ENCODE results near the gene ORAI3.

The ORAI3 gene

GRCh38 chr16:30979170-30980022 lies 30.5 kb downstream of the ORAI3 start:
- DNase-seq (ENCODE audit: low read depth): no peak
- TF ChIP-seq CTCF (conservative IDR thresholded peaks at IDR 0.05; ENCODE audit: control insufficient read depth, insufficient read depth, low read depth, low read length): no peak
- H3K4me3 ChIP-seq (ENCODE audit: control insufficient read depth, low read depth, low read length): no peak overlapping the region

GRCh38 chr16:30980023-30980371 lies 31.1 kb downstream of the ORAI3 start:
- H3K4me3 ChIP-seq (ENCODE audit: control insufficient read depth, low read depth, low read length): no peak overlapping the region
- no peak for TF ChIP-seq CTCF (conservative IDR thresholded peaks at IDR 0.05; ENCODE audit: control insufficient read depth, insufficient read depth, low read depth, low read length)
- DNase-seq (ENCODE audit: low read depth): no peak

GRCh38 chr16:30980434-30980833 lies 31.6 kb downstream of the ORAI3 start:
- no peak for DNase-seq (ENCODE audit: low read depth)
- H3K4me3 ChIP-seq (ENCODE audit: control insufficient read depth, low read depth, low read length): no peak overlapping the region
- no peak for TF ChIP-seq CTCF (conservative IDR thresholded peaks at IDR 0.05; ENCODE audit: control insufficient read depth, insufficient read depth, low read depth, low read length)

- TF ChIP-seq CTCF (conservative IDR thresholded peaks at IDR 0.05; ENCODE audit: control insufficient read depth, insufficient read depth, low read depth, low read length): no peak
- no peak for DNase-seq (ENCODE audit: low read depth)
- H3K4me3 ChIP-seq (ENCODE audit: control insufficient read depth, low read depth, low read length): no peak overlapping the region
Measured at GRCh38 chr16:30980959-30981358, 32.1 kb downstream of the ORAI3 start.

GRCh38 chr16:30982548-30983288 lies 33.9 kb downstream of the ORAI3 start:
- DNase-seq (ENCODE audit: low read depth): peak; percentile 86
- TF ChIP-seq CTCF (conservative IDR thresholded peaks at IDR 0.05; ENCODE audit: control insufficient read depth, insufficient read depth, low read depth, low read length): no peak

GRCh38 chr16:30983289-30983889 lies 34.5 kb downstream of the ORAI3 start:
- DNase-seq (ENCODE audit: low read depth): no peak
- no peak overlapping the region for H3K4me3 ChIP-seq (ENCODE audit: control insufficient read depth, low read depth, low read length)
- TF ChIP-seq CTCF (conservative IDR thresholded peaks at IDR 0.05; ENCODE audit: control insufficient read depth, insufficient read depth, low read depth, low read length): no peak

More at GRCh38 chr16:30982548-30983288, 33.9 kb downstream of the ORAI3 start:
- no peak overlapping the region for H3K4me3 ChIP-seq (ENCODE audit: control insufficient read depth, low read depth, low read length)

All from fibroblast of mammary gland (primary cell).